Astrocyte (in vitro differentiated cells and primary cell): ENCODE measurements around the gene KCNN2.

ENCODE experiments used
- CTCF ChIP-seq: IDR thresholded peaks from 2 replicates; pipeline ENCODE4 v1.5.1; 2011; ENCODE audit warnings: low read depth, mild to moderate bottlenecking, inconsistent platforms, low read length, moderate library complexity; ENCODE audit not compliant: insufficient read depth
- EZH2 ChIP-seq: IDR thresholded peaks from 2 replicates; pipeline ENCODE4 v1.6.1; 2012; ENCODE audit warnings: mild to moderate bottlenecking, low read length, inconsistent platforms; ENCODE audit not compliant: insufficient read depth

GRCh38 chr5:114319236-114319635 lies 42.6 kb upstream of the KCNN2 start:
- no peak for TF ChIP-seq CTCF
- no peak for TF ChIP-seq EZH2
